ENCODE measurements around the gene HOMER3. TPM values are rescaled to one million over a fixed set of nuclear protein-coding genes. Genes with fewer than 3 reads are reported as not detected.
A peak's percentile ranks its signal among the peaks of the same experiment; 100 is the strongest.

Gene HOMER3
- total and polyA plus RNA-seq, 2 of the 13 experiments (the other 11 are each of a cell fraction or from before 2014, with no cell fraction given), result 21.3 to 27.3 TPM

DNA sequence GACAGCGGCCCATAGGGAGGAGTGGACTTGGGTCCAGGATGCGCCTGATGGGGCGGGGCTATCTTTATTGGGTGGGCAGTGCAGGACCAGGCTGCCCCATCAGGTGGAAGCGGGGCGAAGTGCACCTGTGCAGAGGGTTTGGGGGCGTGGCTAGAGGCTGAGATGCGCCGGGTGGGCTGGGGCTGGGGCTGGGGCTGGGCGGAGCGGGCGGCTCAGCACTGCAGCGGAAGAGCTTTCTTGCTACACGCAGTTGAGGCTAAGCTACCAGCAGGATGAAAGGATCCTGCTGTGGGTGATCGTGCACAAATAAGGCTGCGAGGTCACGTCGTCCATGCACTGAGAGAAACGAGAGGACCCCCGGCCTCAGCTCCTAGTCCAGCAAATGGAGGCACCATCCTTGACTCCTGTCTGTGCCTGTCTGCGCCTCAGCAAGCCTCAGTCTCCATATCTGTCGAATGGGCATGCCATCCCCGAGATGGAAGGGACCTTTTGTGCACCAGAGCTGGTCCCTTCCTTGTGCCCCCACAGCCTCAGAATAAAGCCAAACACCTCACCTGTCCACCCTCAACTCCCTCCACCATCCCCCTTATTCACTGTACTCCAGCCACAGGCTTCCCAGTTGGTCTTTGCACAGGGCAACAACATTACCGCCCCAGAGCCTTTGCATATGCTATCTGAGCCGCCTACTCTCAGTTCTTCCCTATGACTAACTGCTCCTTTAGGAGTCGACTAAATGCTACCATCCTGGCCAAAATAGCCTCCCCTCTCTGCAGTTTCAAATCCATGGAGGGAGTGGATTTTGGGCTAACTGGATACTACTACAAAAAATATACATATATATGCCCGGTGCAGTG, 21.0 kb upstream of the HOMER3 start (continued):
- TF ChIP-seq ZBTB8A (CRISPR knock-in tag; IDR thresholded peaks at IDR 0.05; ENCODE audit: borderline replicate concordance, low read depth) (no peak), RXRB (CRISPR knock-in tag; IDR thresholded peaks at IDR 0.05; ENCODE audit: borderline replicate concordance) (peak; percentile 48; the same call in 1 of the 2 replicates), KLF16 (CRISPR knock-in tag; IDR thresholded peaks at IDR 0.05) (no peak), ESRRA (CRISPR knock-in tag; IDR thresholded peaks at IDR 0.05; ENCODE audit: low read depth) (peak; percentile 70; the same call in 1 of the 2 replicates), KAT2B (IDR thresholded peaks at IDR 0.05; ENCODE audit: borderline replicate concordance, low read depth, low read length) (no peak), CAMTA2 (CRISPR knock-in tag; IDR thresholded peaks at IDR 0.05; ENCODE audit: borderline replicate concordance) (no peak), KAT7 (CRISPR knock-in tag; IDR thresholded peaks at IDR 0.05; ENCODE audit: borderline replicate concordance) (no peak), LCORL (IDR thresholded peaks at IDR 0.05) (no peak), LCORL (CRISPR knock-in tag; IDR thresholded peaks at IDR 0.05) (peak; percentile 80; the same call in 1 of the 2 replicates), KDM1A (CRISPR knock-in tag; IDR thresholded peaks at IDR 0.05) (peak; percentile 94), ZNF30 (CRISPR knock-in tag; IDR thresholded peaks at IDR 0.05) (no peak), ZNF678 (CRISPR knock-in tag; IDR thresholded peaks at IDR 0.05) (no peak), ZNF773 (CRISPR knock-in tag; IDR thresholded peaks at IDR 0.05; ENCODE audit: borderline replicate concordance) (no peak), ZNF329 (CRISPR knock-in tag; IDR thresholded peaks at IDR 0.05; ENCODE audit: low read depth) (no peak), ZNF549 (CRISPR knock-in tag; IDR thresholded peaks at IDR 0.05) (no peak; the same call in 1 of the 2 replicates), KDM3A (CRISPR knock-in tag; IDR thresholded peaks at IDR 0.05; ENCODE audit: low read depth) (no peak), ZNF367 (CRISPR knock-in tag; IDR thresholded peaks at IDR 0.05; ENCODE audit: borderline replicate concordance) (no peak), ZNF629 (CRISPR knock-in tag; conservative IDR thresholded peaks at IDR 0.05) (peak; percentile 100), POLR2G (IDR thresholded peaks at IDR 0.05; ENCODE audit: low read depth, low read length) (no peak), SP1 (IDR thresholded peaks at IDR 0.05) (no peak), SP1 (CRISPR knock-in tag; IDR thresholded peaks at IDR 0.05) (0 out of 2 replicates have a peak, but pooled peaks have one; percentile 11), NCOA2 (CRISPR knock-in tag; IDR thresholded peaks at IDR 0.05) (no peak), STAT5B (CRISPR knock-in tag; IDR thresholded peaks at IDR 0.05) (no peak), XRCC5 (optimal IDR thresholded peaks at IDR 0.05; ENCODE audit: low read length) (peak; percentile 32)
- TF ChIP-seq, protein P1, sequence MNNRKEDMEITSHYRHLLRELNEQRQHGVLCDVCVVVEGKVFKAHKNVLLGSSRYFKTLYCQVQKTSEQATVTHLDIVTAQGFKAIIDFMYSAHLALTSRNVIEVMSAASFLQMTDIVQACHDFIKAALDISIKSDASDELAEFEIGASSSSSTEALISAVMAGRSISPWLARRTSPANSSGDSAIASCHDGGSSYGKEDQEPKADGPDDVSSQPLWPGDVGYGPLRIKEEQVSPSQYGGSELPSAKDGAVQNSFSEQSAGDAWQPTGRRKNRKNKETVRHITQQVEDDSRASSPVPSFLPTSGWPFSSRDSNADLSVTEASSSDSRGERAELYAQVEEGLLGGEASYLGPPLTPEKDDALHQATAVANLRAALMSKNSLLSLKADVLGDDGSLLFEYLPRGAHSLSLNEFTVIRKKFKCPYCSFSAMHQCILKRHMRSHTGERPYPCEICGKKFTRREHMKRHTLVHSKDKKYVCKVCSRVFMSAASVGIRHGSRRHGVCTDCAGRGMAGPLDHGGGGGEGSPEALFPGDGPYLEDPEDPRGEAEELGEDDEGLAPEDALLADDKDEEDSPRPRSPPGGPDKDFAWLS (CRISPR knock-in tag; IDR thresholded peaks at IDR 0.05; ENCODE audit: borderline replicate concordance), result no peak
- TF ChIP-seq, protein P2, sequence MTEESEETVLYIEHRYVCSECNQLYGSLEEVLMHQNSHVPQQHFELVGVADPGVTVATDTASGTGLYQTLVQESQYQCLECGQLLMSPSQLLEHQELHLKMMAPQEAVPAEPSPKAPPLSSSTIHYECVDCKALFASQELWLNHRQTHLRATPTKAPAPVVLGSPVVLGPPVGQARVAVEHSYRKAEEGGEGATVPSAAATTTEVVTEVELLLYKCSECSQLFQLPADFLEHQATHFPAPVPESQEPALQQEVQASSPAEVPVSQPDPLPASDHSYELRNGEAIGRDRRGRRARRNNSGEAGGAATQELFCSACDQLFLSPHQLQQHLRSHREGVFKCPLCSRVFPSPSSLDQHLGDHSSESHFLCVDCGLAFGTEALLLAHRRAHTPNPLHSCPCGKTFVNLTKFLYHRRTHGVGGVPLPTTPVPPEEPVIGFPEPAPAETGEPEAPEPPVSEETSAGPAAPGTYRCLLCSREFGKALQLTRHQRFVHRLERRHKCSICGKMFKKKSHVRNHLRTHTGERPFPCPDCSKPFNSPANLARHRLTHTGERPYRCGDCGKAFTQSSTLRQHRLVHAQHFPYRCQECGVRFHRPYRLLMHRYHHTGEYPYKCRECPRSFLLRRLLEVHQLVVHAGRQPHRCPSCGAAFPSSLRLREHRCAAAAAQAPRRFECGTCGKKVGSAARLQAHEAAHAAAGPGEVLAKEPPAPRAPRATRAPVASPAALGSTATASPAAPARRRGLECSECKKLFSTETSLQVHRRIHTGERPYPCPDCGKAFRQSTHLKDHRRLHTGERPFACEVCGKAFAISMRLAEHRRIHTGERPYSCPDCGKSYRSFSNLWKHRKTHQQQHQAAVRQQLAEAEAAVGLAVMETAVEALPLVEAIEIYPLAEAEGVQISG (CRISPR knock-in tag; IDR thresholded peaks at IDR 0.05), result no peak
- TF ChIP-seq, protein P3, sequence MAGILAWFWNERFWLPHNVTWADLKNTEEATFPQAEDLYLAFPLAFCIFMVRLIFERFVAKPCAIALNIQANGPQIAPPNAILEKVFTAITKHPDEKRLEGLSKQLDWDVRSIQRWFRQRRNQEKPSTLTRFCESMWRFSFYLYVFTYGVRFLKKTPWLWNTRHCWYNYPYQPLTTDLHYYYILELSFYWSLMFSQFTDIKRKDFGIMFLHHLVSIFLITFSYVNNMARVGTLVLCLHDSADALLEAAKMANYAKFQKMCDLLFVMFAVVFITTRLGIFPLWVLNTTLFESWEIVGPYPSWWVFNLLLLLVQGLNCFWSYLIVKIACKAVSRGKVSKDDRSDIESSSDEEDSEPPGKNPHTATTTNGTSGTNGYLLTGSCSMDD (CRISPR knock-in tag; IDR thresholded peaks at IDR 0.05), result no peak
